SU-DHL-6 (cell line): ENCODE data around the gene UBE3B.

Experiments used
- H2AFZ ChIP-seq: fragments of 200-600 bp; sonication (generic); 2 replicates; pipeline ENCODE4 v1.6.1; 2014; ENCODE audit warnings: low read depth, mild to moderate bottlenecking, moderate library complexity, mixed read lengths, antibody characterized with exemption, low read length; ENCODE audit not compliant: severe bottlenecking
- H3F3A ChIP-seq: fragments of 200-600 bp; shearing (Covaris generic); 2 replicates; pipeline ENCODE4 v1.6.0; 2016; ENCODE audit warnings: antibody characterized with exemption, mild to moderate bottlenecking; ENCODE audit not compliant: insufficient read depth
- H3K27ac ChIP-seq: fragments of 200-600 bp; sonication (generic); 2 replicates; pipeline ENCODE4 v1.5.1; 2016; ENCODE audit warnings: low read depth, mild to moderate bottlenecking, low read length, moderate library complexity, mixed read lengths
- H3K27me3 ChIP-seq: fragments of 200-600 bp; sonication (generic), shearing (Covaris generic); 2 replicates; pipeline ENCODE4 v1.6.0; 2014; ENCODE audit warnings: mild to moderate bottlenecking, low read length
- H3K36me3 ChIP-seq: fragments of 200-600 bp; sonication (generic); 2 replicates; pipeline ENCODE4 v1.6.1; 2014; ENCODE audit warnings: mild to moderate bottlenecking, low read length, mixed read lengths
- H3K4me2 ChIP-seq: fragments of 300-600, 200-600 bp; shearing (Covaris generic), sonication (generic); 2 replicates; pipeline ENCODE4 v1.6.0; 2014; ENCODE audit warnings: low read length, low read depth, mild to moderate bottlenecking; ENCODE audit not compliant: poor library complexity, severe bottlenecking
- H3K4me3 ChIP-seq: fragments of 200-600 bp; sonication (generic); 2 replicates; pipeline ENCODE4 v1.5.1; 2014; ENCODE audit warnings: antibody characterized with exemption, low read length, mild to moderate bottlenecking, mixed read lengths; ENCODE audit not compliant: insufficient read depth, poor library complexity, severe bottlenecking
- H3K79me2 ChIP-seq: fragments of 200-600 bp; sonication (generic); 2 replicates; pipeline ENCODE4 v1.6.1; 2014; ENCODE audit warnings: mild to moderate bottlenecking, low read length, moderate library complexity; ENCODE audit not compliant: insufficient read depth
- H3K9ac ChIP-seq: fragments of 200-600 bp; sonication (generic); 2 replicates; pipeline ENCODE4 v1.7.0; 2014; ENCODE audit warnings: mild to moderate bottlenecking, low read length
- H3K9me2 ChIP-seq: fragments of 200-600 bp; sonication (generic); replicated peaks from 2 replicates; pipeline ENCODE4 v1.6.1; 2014; ENCODE audit warnings: low read length; ENCODE audit not compliant: insufficient read depth
- H3K9me3 ChIP-seq: fragments of 200-600 bp; sonication (generic); 2 replicates; pipeline ENCODE4 v1.6.1; 2014; ENCODE audit warnings: low read length, mixed read lengths; ENCODE audit not compliant: insufficient read depth
- H4K20me1 ChIP-seq: fragments of 200-600 bp; sonication (generic); 2 replicates; pipeline ENCODE4 v1.6.1; 2014; ENCODE audit warnings: low read depth, mild to moderate bottlenecking, antibody characterized with exemption, low read length, moderate library complexity, mixed read lengths
- EZH2phosphoT487 ChIP-seq: fragments of 200-600 bp; sonication (generic), shearing (Covaris generic); conservative IDR thresholded peaks from 2 replicates; pipeline ENCODE4 v1.6.1; 2018; ENCODE audit warnings: mild to moderate bottlenecking, antibody characterized with exemption, low read length, moderate library complexity, mixed read lengths
- TF ChIP-seq, protein P1 (sequence below): fragments of 200-600 bp; sonication (generic); IDR thresholded peaks from one replicate; pipeline ENCODE4 v1.5.1; 2017; ENCODE audit warnings: antibody characterized with exemption, mild to moderate bottlenecking, low read length, moderate library complexity; ENCODE audit not compliant: insufficient read depth, poor library complexity, severe bottlenecking

The UBE3B gene

DNA sequence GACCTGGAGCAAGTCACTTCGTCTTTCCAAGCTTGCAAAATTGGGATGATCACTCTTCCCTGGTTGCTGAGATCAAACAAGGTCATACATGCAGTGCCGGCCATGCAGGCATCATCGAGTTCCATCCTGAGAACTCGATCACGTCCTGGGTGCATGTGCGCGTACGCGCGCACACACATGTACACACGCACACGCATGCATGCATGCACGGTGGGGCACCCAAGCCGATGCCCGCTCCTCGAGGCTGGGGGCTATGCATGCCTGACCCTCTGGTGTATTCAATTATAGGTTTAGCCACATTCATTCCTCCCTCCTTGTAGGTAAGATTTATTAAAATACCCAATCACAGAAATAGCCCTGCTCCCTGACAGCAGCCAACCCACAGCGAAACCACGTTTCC is 69.9 kb downstream of the UBE3B start:
- Histone ChIP-seq H3K9ac (no peak overlapping the region), H3K9me3 (no peaks in the 10 kb centered on the region), H3F3A (no peaks in the 10 kb centered on the region), H2AFZ (no peak overlapping the region), H3K4me2 (no peak overlapping the region), H3K36me3 (no peaks in the 10 kb centered on the region), H3K79me2 (no peaks in the 10 kb centered on the region), H3K4me3 (no peak overlapping the region), H3K27me3 (no peaks in the 10 kb centered on the region), H4K20me1 (no peaks in the 10 kb centered on the region), H3K27ac (no peak overlapping the region), H3K9me2 (no peaks in the 10 kb centered on the region)
- TF ChIP-seq, protein P1, sequence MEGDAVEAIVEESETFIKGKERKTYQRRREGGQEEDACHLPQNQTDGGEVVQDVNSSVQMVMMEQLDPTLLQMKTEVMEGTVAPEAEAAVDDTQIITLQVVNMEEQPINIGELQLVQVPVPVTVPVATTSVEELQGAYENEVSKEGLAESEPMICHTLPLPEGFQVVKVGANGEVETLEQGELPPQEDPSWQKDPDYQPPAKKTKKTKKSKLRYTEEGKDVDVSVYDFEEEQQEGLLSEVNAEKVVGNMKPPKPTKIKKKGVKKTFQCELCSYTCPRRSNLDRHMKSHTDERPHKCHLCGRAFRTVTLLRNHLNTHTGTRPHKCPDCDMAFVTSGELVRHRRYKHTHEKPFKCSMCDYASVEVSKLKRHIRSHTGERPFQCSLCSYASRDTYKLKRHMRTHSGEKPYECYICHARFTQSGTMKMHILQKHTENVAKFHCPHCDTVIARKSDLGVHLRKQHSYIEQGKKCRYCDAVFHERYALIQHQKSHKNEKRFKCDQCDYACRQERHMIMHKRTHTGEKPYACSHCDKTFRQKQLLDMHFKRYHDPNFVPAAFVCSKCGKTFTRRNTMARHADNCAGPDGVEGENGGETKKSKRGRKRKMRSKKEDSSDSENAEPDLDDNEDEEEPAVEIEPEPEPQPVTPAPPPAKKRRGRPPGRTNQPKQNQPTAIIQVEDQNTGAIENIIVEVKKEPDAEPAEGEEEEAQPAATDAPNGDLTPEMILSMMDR, result no peak
- no peak for TF ChIP-seq EZH2phosphoT487

DNA sequence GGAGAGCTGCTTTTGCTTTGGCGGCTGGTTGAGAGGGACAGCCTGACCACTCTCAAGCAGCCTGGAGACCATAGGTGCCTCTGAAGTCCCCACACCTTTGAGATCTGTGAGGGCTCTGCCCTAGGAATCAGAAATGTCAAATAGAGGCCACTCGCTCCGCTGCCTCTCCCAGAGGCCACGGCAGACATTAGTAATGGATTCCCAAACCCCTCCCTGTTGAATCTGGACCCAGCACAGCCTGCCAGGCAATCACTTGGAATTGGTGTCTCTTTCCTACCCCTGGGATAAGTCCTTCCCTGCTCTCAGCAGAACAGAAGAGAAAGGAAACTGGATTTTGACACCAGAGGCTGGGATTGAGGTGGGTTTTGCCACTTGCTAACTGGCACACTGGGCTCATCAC is 70.8 kb downstream of the UBE3B start:
- no peaks in the 10 kb centered on the region for H3K27me3 ChIP-seq
- no peaks in the 10 kb centered on the region for H3K36me3 ChIP-seq
- no peaks in the 10 kb centered on the region for H3K9me3 ChIP-seq
- H3F3A ChIP-seq, result no peaks in the 10 kb centered on the region
- no peak for TF ChIP-seq EZH2phosphoT487
- TF ChIP-seq, protein P1, result no peak
- no peaks in the 10 kb centered on the region for H3K9me2 ChIP-seq
- H3K4me3 ChIP-seq, result no peak overlapping the region
- H3K27ac ChIP-seq, result no peak overlapping the region
- H3K79me2 ChIP-seq, result no peaks in the 10 kb centered on the region
- no peak overlapping the region for H3K9ac ChIP-seq
- H4K20me1 ChIP-seq, result no peaks in the 10 kb centered on the region
- no peak overlapping the region for H3K4me2 ChIP-seq
- no peak overlapping the region for H2AFZ ChIP-seq

DNA sequence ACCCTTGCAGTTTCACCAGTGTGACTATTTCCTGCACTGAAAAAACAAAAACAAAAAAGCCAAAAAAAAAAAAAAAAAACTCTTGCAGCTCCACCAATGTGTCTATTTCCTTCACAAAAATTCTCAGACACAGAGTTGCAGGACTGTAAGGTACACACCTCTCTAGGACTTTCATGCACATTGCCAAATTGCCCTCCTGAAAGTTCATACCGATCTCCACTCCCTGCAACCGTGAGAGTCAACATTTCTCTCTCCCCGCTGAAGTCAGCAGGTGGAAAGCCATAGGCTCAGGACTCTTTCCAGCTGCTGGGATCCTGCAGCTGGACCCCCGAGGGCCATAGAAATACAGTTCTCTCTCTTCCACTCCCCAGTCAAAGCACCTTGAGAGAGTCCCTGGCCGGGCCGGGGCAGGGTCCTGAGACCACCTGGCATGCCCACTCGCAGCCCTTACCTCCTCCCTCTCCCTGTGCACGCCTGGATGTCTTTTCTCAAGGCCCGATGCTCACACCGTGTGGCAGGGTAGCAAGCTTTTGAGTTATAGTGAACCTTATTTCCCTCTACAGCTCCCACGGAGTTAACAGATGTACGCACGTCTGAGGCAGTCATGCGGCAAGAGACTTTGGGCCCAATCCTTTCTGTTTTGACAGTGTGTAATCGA is 72.3 kb downstream of the UBE3B start:
- no peaks in the 10 kb centered on the region for H3K36me3 ChIP-seq
- no peak overlapping the region for H3K9ac ChIP-seq
- H3K4me3 ChIP-seq, result no peak overlapping the region
- H3K27ac ChIP-seq, result no peak overlapping the region
- H3K9me3 ChIP-seq, result no peaks in the 10 kb centered on the region
- no peaks in the 10 kb centered on the region for H4K20me1 ChIP-seq
- no peak for TF ChIP-seq EZH2phosphoT487
- TF ChIP-seq, protein P1, result no peak
- H2AFZ ChIP-seq, result no peak overlapping the region
- H3K4me2 ChIP-seq, result no peak overlapping the region
- no peaks in the 10 kb centered on the region for H3K79me2 ChIP-seq
- H3F3A ChIP-seq, result no peaks in the 10 kb centered on the region
- H3K9me2 ChIP-seq, result no peaks in the 10 kb centered on the region
- H3K27me3 ChIP-seq, result no peaks in the 10 kb centered on the region
